Measurements from ENCODE around the gene KCNS1.

The KCNS1 gene

GRCh38 chr20:45109634-45110033, 8.7 kb upstream of the KCNS1 start:
- peak; percentile 43 for DNase-seq

- DNase-seq, result peak; percentile 29
Measured at GRCh38 chr20:45105317-45105716, 4.4 kb upstream of the KCNS1 start.

- peak; percentile 86 for DNase-seq
Measured at GRCh38 chr20:45104786-45105185, 3.9 kb upstream of the KCNS1 start.

- DNase-seq, result no peak
Measured at GRCh38 chr20:45103072-45103471, 2.1 kb upstream of the KCNS1 start.

GRCh38 chr20:45101333-45101850, 465 bp upstream of the KCNS1 start:
- DNase-seq, result no peak

- peak; percentile 82 for DNase-seq
Measured at GRCh38 chr20:45098103-45098773, 2.7 kb downstream of the KCNS1 start.

GRCh38 chr20:45097485-45098102, 3.3 kb downstream of the KCNS1 start:
- DNase-seq, result no peak

GRCh38 chr20:45096781-45097180, 4.1 kb downstream of the KCNS1 start:
- no peak for DNase-seq

- peak; percentile 80 for DNase-seq
Measured at GRCh38 chr20:45095805-45096238, 5.1 kb downstream of the KCNS1 start.

GRCh38 chr20:45094864-45095574, 5.9 kb downstream of the KCNS1 start:
- no peak for DNase-seq

GRCh38 chr20:45094201-45094600, 6.7 kb downstream of the KCNS1 start:
- no peak for DNase-seq

GRCh38 chr20:45092898-45093297, 8.0 kb downstream of the KCNS1 start:
- DNase-seq, result no peak

GRCh38 chr20:45091366-45091765, 9.6 kb downstream of the KCNS1 start:
- no peak for DNase-seq

- DNase-seq, result no peak
Measured at GRCh38 chr20:45090481-45090880, 10.4 kb downstream of the KCNS1 start.

GRCh38 chr20:45088247-45088646, 12.7 kb downstream of the KCNS1 start:
- no peak for DNase-seq

GRCh38 chr20:45087814-45088213, 13.1 kb downstream of the KCNS1 start:
- no peak for DNase-seq

GRCh38 chr20:45087097-45087790, 13.7 kb downstream of the KCNS1 start:
- no peak for DNase-seq

- DNase-seq, result no peak
Measured at GRCh38 chr20:45085867-45086266, 15.1 kb downstream of the KCNS1 start.

- DNase-seq, result peak; percentile 88
Measured at GRCh38 chr20:45085289-45085688, 15.6 kb downstream of the KCNS1 start.

GRCh38 chr20:45083127-45083526, 17.8 kb downstream of the KCNS1 start:
- no peak for DNase-seq

- no peak for DNase-seq
Measured at GRCh38 chr20:45082468-45082867, 18.5 kb downstream of the KCNS1 start.

GRCh38 chr20:45080867-45081624, 19.9 kb downstream of the KCNS1 start:
- no peak for DNase-seq
